GM12872 (cell line): ENCODE data around the gene NEDD9.

ENCODE experiments used
- TF ChIP-seq, protein P1 (sequence below): IDR thresholded peaks from 3 replicates; pipeline ENCODE4 v1.5.1; 2011; ENCODE audit warnings: low read depth, mild to moderate bottlenecking, low read length, moderate library complexity; ENCODE audit not compliant: insufficient read depth

NEDD9 gene

DNA sequence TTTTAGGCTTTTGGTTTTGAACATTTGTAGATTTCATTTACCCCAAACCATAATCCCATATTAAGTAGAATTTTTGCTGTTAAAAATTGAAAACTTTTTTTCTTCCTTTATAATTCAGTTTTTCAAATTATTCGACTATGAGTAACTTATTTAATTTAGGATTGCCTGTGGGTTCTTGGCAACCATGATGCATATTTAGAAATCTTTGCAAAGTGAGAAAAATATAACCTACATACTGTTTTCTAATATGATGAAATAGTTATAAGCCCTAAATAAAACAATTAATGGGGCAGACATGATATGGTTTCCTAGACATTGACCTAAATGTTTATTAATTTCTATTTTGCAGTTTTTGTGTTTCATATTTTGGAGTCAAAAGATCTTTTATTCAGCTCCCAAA is 23.6 kb downstream of the NEDD9 start:
- TF ChIP-seq, protein P1, sequence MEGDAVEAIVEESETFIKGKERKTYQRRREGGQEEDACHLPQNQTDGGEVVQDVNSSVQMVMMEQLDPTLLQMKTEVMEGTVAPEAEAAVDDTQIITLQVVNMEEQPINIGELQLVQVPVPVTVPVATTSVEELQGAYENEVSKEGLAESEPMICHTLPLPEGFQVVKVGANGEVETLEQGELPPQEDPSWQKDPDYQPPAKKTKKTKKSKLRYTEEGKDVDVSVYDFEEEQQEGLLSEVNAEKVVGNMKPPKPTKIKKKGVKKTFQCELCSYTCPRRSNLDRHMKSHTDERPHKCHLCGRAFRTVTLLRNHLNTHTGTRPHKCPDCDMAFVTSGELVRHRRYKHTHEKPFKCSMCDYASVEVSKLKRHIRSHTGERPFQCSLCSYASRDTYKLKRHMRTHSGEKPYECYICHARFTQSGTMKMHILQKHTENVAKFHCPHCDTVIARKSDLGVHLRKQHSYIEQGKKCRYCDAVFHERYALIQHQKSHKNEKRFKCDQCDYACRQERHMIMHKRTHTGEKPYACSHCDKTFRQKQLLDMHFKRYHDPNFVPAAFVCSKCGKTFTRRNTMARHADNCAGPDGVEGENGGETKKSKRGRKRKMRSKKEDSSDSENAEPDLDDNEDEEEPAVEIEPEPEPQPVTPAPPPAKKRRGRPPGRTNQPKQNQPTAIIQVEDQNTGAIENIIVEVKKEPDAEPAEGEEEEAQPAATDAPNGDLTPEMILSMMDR = no peak

DNA sequence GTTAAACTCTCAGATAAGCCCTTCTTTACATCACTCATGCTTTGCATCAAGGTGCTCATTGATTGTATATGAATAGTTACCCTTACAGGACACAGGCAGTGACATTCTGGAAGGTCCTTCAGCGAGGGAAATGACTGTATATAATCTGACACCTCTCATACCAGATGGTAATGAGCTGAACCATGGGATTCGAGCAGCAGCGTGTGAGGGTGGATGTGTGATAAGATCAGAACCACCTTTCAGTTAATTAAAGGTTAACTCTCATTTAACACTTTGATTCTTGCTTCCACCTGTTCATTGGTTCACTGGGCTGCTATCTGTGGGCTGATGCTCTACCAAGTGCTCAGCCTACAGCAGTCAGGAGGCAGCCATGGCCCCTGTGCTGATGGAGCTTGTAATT is 24.2 kb downstream of the NEDD9 start:
- TF ChIP-seq, protein P1 = no peak

DNA sequence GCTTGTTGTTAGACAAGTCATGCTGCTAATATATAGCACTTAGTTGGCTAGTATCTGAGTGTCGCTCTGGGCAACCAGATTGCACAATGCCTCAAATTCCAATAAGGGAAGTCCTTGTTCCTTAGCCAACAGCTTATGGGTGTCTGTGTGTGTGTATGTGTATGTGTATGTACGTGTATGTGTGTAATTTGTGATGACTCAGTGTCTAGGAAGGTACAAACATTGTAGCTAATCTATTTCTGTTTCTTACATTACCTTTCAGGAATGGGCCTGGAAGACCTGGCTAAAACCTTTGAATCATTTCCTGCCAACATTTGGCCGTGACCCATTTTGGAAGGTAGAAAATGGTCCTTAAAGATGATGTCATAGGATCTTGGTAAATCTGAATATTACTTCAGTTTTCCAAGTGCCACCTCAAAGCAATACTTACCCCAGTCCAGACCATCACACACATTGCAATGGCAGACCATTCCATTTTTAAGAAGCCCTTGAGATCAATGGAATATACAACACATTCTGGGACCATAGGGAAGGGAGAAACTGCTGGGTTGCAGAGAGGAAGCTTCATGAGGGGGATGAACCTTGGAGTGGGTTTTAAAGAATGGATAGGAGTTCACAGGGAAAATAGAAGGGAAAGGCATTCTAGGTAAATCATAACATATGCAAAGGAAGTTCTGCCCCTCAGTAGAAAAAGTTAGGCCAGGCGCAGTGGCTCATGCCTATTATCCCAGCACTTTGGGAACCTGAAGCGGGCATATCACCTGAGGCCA is 25.1 kb downstream of the NEDD9 start:
- TF ChIP-seq, protein P1 = no peak

DNA sequence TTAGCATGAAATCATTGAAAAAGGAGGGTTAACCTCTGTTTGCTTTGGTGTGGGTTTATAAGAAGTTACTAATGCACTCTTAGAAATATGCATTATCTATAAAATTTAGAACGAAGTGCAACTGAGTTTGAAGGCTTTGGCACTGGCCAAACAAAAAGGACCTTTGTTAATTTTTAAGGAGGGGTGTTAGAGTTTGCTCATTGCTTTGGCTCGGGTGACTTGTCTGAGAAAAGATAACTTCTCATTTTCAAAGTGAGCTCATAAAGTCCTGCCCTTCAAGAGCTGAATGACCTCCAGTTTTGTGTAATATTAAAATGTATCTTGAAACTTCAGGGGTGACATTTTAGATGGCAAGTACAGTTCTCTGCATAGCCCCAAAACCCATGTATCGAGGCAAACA is 25.9 kb downstream of the NEDD9 start:
- TF ChIP-seq, protein P1 = no peak

DNA sequence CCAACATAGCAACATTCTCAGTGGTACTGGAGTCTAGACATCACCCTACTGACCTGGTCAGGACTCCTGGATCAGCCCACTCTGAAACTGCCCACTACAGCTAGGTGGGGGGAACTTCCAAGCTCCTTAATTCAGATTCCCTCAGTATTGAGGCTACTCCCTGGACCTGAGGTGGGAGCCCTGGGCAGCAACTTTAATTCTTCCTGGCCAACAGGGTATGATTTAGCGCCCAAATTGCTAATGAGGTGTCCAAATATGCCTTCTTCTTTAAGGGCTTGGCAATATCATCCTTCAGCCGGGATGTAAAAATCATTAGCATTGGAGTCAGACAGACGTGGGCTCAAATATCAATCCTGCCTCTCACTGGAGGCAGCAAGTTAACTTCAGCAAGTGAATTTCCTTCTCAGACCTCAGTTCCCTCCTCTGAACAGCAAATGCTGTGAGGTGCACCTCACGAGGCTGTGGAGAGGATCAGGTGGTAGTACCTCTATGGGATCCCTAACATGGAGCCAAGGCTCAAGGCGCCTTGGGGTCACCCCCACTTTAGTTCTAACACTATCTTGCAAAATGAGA is 27.6 kb downstream of the NEDD9 start:
- TF ChIP-seq, protein P1 = no peak

DNA sequence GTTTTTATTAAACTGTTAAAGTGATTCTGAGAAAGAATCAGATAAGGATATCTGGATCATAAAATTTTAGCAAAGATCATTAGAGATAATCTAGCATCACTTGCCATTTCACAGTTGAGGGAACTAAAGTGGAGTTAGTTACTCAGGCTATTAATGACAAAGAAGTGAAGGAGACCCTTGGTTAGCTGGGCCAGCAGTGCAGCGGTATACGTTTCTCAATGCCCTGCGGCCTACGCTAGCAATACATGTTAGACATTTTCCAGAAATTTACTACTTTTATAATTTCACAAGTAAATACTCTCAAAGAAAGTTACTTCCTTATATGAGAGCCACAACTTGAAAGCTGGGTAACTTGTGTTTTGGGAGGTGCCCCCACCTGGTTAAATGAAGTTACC is 28.5 kb downstream of the NEDD9 start:
- TF ChIP-seq, protein P1 = no peak

DNA sequence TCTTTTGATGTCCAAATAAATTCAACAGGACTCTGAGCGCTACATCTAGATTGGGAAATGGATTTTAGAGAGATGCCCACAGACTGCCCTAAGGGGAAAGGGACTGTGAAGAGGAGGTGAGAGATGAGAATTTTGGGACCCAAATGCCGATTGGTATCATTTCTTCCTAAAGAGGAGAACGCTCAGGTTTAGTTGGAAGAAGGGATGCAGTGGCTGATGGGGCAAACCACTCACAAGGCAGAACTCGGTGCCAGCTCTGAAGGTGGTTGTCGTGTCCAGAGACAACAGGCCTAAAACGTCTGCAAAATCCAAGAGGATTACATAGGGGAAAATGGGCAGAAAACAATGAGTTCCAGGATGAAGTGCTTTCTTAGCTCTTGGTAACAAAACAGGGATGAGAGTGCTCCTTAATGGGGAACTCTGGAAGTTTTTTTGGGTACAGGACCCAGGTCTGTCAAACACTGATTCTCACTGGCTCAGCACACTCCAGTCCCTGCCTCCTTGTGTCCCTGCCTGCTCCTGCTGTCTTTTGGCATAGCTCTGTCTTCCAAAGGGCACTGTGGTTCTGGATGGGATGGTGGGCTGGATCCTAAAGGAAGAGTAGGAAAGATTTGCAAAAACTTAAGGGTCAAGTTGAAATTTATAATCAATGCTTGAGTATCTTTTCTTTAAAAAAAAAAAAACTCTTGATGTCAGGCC is 29.0 kb downstream of the NEDD9 start:
- TF ChIP-seq, protein P1 = no peak
